ENCODE results near the gene AKAP9.
"Not testable (repeated sequence)": the region's sequence is repeated elsewhere in the genome, so short reads cannot be mapped to it uniquely, and the experiment has no call there.

Gene AKAP9

DNA sequence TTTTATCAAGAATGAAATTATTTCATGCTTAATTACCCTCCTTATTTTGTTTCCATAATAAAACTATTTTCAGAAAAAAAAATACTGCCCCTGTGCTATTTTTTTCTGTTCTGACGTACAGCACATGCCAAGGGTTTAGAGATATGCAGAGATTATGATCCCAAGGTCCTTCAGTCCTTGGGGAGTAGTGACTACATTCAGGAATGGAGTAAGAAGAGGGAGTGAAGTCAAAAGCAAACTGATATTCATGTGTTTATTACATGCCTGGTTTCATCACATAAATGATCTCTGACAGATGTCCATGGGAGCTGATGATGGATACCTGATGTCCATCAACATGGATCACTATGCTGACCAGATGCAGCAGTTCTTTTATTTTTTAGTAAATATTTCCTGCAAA is 17.2 kb downstream of the AKAP9 start:
- TF ChIP-seq, protein P1, sequence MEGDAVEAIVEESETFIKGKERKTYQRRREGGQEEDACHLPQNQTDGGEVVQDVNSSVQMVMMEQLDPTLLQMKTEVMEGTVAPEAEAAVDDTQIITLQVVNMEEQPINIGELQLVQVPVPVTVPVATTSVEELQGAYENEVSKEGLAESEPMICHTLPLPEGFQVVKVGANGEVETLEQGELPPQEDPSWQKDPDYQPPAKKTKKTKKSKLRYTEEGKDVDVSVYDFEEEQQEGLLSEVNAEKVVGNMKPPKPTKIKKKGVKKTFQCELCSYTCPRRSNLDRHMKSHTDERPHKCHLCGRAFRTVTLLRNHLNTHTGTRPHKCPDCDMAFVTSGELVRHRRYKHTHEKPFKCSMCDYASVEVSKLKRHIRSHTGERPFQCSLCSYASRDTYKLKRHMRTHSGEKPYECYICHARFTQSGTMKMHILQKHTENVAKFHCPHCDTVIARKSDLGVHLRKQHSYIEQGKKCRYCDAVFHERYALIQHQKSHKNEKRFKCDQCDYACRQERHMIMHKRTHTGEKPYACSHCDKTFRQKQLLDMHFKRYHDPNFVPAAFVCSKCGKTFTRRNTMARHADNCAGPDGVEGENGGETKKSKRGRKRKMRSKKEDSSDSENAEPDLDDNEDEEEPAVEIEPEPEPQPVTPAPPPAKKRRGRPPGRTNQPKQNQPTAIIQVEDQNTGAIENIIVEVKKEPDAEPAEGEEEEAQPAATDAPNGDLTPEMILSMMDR (IDR thresholded peaks at IDR 0.05; ENCODE audit: control insufficient read depth, insufficient read depth, low read depth, low read length, missing control alignments), result no peak

DNA sequence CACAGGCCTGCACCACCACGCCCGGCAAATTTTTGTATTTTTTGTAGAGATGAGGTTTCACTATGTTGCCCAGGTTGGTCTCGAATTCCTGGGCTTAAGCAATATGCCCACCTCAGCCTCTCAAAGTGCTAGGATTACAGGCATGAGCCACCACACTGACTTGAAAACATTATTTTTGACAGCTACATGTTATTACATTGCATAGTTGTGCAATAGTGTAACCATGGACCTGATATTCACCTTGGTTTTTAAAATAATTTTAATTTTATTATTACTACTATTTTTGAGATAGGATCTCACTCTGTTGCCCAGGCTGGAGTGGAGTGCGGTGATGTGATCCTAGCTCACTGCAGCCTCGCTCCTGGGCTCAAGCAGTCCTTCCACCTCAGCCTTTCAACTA is 18.4 kb downstream of the AKAP9 start:
- H3K4me3 ChIP-seq (ENCODE audit: control insufficient read depth, low read depth, low read length), result no peak overlapping the region
- TF ChIP-seq, protein P1 (IDR thresholded peaks at IDR 0.05; ENCODE audit: control insufficient read depth, insufficient read depth, low read depth, low read length, missing control alignments), result no peak
- DNase-seq (ENCODE audit: low read depth), result no peak

More for the DNA sequence above, 17.2 kb downstream of the AKAP9 start:
- DNase-seq (ENCODE audit: low read depth), result no peak
- no peak overlapping the region for H3K4me3 ChIP-seq (ENCODE audit: control insufficient read depth, low read depth, low read length)

DNA sequence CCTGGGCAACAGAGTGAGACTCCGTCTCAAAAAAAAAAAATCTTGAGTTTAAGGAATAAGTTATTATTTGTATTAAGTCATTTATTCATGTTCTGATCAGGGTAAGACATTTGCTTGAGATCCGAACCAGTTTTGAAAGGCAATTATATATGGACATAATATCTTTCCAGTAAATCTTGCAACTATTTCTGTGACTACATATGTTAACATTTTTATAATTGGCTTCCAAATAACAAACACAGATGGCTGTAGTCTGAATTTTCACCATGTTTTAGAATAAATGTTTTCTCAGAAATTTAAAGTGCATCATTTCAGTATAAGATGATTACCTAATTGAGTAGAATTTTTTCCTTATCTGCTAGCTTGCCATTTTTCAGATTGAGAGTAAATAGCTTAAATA is 21.2 kb downstream of the AKAP9 start:
- TF ChIP-seq, protein P1 (IDR thresholded peaks at IDR 0.05; ENCODE audit: control insufficient read depth, insufficient read depth, low read depth, low read length, missing control alignments), result no peak
- H3K4me3 ChIP-seq (ENCODE audit: control insufficient read depth, low read depth, low read length), result no peak overlapping the region
- no peak for DNase-seq (ENCODE audit: low read depth)

DNA sequence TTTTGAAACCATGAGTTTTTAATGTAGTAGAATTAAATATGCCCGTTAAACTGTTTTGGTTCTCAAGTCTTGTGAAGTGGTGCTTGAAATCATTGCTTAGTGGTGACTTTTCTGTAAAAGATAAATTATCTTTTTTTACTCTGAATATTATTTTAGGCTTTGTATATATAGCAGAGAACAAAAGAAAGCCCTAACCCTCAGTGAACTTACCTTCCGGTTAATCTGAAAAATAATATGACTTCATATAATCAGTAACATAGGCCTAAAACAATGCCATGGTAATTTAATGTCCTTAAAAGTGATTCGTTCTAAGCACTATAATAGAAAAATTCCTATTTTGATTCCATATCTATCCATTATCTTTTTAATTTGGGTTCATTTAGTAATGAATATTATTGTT is 21.8 kb downstream of the AKAP9 start:
- H3K4me3 ChIP-seq (ENCODE audit: control insufficient read depth, low read depth, low read length), result no peak overlapping the region
- TF ChIP-seq, protein P1 (IDR thresholded peaks at IDR 0.05; ENCODE audit: control insufficient read depth, insufficient read depth, low read depth, low read length, missing control alignments), result no peak
- no peak for DNase-seq (ENCODE audit: low read depth)

DNA sequence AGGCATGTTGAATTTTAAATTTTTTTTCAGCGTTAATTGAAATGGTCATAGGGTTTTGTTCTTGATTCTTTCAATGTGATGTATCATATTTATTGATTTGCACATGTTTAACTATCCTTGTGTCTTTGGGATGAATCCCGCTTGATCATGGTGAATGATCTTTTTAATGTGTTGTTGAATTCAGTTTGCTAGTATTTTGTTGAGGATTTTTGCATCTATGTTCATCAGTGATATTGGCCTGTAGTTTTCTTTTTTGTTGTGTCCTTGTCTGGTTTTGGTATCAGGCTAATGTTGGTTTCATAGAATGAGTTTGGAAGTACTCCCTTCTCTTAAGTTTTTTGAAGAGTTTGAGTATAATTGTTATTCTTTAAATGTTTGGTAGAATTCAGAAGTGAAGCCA is 26.9 kb downstream of the AKAP9 start:
- H3K4me3 ChIP-seq (ENCODE audit: control insufficient read depth, low read depth, low read length); DNase-seq (ENCODE audit: low read depth): not testable (repeated sequence)

DNA sequence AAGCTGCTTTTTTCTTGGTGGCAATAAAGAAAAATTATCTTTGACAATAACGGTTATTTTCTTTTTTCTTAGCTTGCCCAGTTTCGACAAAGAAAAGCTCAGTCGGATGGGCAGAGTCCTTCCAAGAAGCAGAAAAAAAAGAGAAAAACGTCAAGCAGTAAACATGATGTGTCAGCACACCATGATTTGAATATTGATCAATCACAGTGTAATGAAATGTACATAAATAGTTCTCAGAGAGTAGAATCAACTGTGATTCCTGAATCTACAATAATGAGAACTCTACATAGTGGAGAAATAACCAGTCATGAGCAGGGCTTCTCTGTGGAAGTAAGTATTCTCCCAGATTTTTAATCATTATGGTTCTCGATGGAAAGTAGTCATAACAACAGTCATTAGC is 33.0 kb downstream of the AKAP9 start:
- DNase-seq (ENCODE audit: low read depth), result no peak
- no peak overlapping the region for H3K4me3 ChIP-seq (ENCODE audit: control insufficient read depth, low read depth, low read length)
- TF ChIP-seq, protein P1 (IDR thresholded peaks at IDR 0.05; ENCODE audit: control insufficient read depth, insufficient read depth, low read depth, low read length, missing control alignments), result no peak

DNA sequence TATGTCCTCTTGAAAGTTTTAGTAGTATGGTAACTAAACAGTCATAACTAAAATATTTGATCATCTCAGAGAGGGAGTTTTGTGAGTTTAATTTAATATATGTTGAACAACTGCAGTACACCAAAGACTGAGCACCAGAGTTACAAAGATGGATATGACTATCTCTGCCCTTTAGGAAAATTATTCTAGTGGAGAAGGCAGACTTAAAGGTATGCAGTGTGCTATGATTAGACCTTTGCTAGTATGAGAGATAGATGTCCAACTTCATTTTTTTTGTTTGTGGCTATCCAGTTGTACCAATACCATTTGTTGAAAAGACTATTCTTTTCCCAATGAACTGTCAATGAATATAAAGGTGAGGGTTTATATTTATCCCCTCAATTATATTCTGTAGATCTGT is 33.4 kb downstream of the AKAP9 start:
- H3K4me3 ChIP-seq (ENCODE audit: control insufficient read depth, low read depth, low read length), result no peak overlapping the region
- DNase-seq (ENCODE audit: low read depth), result no peak
- TF ChIP-seq, protein P1 (IDR thresholded peaks at IDR 0.05; ENCODE audit: control insufficient read depth, insufficient read depth, low read depth, low read length, missing control alignments), result no peak

All from AG09309 (cell line).